IPS-NIHi11 (cell line): ENCODE data around the gene GPR55.

Experiments
- DNase-seq: peaks from one replicate; pipeline ENCODE4 v3.0.0; 2012; ENCODE audit warnings: mixed read lengths, low spot score

The GPR55 gene

DNA sequence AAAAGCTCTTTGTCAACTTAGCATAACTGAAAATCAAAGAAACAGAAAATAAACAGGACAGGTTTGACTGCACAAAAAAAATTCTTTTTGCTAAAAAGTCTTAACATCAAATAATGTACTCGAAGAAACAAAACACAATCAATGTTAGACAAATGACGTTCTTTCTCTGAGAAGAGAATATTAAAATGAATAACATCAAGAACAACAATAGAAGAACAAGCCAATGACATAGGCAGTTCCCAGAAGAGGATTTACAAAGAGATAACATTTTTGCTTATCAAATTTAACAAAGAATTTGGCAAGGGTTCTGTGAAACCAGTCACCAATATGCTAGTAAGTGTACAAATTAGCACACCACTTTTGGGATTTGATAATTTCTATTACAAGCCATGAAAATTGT, 5.8 kb downstream of the GPR55 start:
- DNase-seq, result no peak

DNA sequence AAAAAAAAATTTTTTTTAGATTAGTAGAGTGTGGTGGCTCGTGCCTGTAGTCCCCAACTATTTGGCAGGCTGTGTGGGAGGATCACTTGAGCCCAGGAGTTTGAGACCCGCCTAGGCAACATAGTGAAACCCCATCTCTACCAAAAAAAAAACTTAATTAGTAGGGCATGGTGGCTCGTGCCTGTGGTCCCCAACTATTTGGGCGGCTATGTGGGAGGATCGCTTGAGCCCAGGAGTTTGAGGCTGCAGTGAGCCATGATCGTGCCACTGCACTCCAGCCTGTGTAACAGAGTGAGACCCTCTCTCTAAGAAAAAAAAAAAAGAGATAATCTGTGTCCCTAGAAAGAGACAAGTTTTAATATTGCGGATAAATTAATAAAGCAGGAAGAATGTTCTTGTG, 8.8 kb downstream of the GPR55 start:
- no peak for DNase-seq

DNA sequence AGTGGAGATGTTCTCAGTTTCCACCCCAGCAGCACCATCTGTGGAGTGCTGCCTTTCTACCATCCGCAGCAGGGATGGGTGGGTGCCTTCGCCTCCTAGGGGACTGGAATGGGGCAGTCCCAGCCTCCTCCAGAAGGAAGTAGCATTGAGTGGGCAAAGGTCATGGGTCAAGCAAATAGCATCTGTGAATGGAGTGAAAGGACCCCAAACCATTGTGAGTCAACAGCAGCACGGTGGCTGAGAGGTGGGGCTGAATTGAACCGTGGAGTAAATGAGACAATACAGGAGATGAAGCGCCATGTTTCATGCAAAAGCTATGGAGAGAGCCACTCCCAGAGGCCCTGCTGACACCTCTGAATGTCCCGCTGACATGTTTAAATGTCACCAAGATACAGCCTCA, 9.7 kb downstream of the GPR55 start:
- DNase-seq, result no peak

DNA sequence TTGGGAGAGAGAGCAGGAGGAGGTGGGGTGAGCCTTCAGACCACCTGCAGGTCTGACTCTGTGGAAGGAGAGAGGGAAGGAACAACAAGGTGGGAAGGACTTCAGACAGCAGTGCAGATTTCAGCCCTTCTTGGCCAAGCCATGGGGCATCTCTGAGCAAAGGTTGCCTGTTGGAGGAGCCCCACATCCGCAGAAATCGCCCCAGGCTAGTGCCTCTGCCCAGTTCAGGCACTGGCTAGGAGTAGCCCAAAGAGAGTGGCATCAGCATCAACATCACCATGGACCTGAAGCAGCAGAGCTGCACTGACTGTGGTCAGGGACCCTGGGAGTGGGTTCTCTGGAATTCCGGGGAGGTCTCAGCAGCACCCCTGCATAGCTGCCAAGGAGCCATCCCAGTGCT, 10.2 kb downstream of the GPR55 start:
- no peak for DNase-seq

DNA sequence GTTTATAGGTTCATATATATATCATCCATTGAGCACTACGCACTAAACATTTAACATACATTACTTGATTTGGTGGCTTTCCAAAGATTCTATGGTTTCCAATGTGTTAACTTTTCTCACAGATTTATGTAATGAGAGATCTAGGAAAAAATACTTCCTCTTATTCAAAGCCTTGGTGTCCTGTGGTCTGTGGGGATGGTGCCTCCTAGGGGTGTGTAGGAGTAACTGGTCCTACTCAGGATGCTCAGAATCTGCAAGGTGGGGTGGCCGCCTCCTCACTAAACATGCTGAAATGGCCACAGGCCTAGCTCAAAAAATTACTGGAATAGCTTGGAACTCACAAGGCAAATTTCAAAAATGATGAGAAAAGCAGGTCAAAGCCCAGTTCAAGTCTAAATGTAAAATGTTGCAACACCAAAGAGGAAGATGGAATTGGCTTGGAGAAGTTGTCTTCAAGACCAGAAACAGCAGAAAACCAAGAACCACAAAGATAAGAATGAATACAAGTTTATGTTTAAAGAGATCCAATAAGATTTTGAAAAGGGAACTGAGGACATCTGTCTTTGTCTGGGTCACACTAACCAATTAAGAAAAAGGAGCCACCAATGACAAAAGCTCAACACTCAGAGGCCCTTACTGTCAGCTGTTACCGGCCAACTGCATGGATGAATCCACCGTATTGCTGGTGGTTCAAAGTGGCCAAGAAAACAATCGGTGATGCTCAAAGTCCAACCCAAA, 11.5 kb downstream of the GPR55 start:
- peak; percentile 69 for DNase-seq

DNA sequence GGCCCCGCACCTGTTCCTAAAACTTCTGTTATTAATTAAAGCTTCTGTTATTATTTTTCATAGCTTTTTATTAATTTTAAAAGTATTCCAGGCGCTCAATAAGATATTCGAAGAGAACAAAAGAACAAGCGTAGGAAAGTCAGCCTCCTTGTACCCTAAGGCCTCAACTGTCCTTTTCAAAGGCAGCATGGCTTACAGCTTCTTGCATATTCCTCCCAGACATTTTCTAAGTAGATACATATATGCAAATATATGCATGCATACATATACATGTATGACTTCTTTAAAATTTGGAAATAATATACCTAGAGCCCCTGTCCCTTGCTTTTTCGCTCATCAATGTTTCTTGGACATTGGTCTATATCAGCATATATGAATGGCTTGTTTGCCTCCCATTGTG, 12.3 kb downstream of the GPR55 start:
- DNase-seq, result no peak

DNA sequence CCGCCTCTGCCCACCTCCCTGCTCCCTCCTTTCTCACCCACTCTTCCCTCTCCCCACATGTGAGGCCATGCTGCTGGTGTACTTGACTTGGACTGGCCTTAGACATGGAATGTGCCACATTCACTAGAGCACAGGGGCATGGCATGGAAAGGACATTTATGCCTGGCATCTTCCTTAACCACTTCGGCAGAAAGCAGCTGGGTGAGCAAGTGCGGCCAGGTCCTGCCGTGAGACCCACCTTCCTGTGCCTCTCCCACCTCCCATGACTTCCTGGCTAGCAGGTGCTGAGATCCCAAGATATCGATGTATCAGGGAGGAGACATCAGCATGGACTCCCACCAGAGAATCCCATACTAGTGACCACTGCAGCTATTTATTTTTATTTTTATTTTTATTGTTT, 13.0 kb downstream of the GPR55 start:
- DNase-seq, result no peak

DNA sequence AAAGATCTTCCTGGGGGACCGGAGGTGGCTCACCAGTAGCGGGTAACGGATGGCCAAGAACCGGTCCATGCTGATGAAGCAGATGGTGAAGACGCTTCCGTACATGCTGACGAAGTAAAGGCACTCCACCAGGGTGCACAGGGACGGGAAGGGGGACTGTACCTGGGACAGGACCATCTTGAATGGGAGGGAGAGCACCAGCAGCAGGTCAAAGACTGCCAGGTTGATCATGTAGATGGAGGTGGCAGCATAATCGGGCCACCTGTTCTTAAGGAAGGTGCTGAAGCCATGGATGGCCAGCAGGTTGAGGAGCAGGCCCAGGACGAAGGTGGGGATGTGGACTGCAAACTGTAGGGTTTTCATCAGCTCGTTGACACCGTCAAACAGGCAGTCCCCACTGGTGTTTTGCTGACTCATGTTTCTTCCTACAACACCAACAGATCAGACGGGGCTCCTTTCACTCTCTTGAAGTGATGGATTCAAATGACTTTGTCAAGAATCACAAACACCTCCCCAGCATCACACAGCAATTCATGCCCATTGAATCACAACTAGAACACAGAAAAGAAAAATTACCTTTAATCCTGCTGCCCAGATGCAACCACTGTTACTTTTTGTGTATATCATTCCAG, 14.4 kb downstream of the GPR55 start:
- DNase-seq, result no peak

DNA sequence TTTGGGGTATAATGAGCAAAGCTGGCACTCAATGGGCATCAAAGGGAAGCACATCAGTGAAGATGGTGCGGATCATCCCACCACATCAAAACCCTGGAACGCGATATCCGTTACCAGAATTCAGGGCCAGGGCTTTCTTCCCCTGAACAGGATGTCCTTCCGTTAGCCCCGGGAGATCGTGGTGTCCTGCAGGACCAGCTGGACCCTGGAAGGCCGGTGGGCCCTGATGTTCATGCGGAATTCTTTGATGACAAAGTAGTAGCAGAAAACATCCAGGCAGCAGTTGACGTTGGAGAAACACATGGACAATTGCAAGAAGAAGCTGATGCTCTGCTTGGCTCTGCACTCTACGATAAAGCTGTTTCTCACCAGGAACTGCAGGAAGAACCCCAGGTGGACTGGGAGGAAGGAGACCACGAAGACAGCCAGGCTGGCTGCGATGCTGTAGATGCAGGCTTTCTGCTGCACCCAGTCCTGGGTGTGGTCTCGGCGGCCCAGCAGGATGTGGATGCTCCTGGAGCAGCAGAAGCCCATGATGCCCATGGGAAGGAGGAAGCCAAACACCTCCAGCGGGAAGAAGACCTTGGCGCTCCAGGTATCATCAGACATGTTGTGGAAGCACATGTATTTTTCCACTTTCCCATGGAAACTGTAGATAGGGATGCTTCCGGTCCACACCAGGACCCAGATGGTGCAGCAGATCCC, 15.0 kb downstream of the GPR55 start:
- DNase-seq, result no peak

DNA sequence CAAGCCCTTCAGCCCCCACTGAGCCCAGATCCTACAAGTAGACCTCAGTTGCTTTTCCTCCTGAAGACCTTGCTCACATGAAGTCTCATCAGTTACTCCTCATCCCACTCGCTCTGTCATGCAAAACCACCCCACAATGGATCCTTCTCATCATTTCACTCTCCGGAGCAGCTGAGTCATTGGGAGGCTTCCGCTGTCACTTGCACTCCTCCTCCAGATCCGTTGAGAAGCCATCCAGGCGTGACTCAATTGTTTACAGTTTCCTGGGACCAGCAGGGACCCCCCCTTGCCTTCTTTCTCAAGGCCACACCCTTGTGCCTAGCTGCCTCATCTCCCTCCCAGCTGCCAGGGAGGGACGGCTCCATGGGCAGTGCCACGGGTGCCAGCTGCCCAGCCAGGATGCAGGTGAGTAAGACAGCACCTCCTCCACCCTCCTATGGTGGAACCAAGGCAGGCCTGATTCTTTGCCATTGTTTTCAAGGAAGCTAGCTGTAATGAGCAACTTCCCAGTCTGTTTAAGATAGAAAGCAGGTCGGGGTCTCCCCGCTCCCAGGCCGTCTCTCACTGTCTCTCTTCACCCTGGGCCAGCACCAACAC, 16.3 kb downstream of the GPR55 start:
- DNase-seq, result no peak

DNA sequence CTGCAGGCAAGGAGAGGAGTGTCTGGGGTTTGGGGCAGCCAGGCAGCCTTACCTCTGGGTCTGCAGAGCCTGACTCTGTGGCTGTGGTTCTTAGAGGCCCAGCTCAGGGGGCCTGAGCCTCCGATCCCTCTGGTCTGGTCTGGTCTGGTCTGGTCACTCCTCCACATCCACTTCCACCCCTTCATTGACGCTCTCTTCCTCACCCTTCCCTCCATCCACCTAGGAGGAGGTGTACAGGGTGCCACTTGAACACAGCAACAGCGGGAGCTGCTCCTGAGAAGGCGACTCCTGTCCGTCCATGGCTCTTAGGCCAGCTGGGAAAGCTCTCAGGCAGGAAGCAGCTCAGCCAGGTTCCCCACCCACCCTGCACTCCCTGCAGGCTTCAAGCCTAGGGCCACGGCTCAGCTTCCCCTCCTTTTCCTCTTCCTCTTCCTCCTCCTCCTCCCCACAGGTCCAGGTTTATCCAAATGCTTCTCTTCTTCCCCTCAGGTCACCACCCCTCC, 16.9 kb downstream of the GPR55 start:
- no peak for DNase-seq

DNA sequence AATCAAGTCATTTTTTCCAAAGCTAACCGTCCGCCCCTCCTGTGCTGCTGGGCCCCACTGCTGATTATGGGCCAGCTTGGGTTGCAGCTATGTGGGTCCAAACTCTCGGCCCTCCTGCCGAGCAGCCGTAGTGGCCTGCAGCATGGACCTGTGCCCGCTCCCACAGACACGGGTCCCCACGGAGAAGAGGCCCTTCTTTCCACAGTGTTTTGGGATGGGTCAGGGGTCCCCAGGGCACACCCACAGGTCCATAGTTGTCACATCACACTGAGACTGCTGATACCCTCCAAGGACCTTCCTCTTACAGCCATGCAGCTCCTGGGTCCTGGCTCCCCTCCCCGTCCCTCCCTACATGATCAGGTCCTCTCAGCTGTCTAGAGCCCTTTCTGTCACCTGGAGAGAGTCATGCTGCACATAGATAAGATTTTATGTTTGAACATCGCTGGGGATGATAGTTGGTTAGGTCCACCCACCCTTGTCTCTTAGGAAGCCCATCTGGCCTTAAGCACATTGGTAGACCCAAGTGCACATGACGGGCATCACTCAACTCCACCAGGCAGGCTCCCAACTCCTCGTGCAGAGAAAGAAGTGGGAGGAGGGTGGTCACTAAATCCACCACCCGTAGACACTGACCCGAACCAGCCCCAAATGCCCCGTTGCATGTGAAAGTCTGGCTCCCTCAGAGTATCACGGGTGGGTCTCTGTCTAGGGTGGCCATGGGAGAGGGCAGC, 17.5 kb downstream of the GPR55 start:
- no peak for DNase-seq

DNA sequence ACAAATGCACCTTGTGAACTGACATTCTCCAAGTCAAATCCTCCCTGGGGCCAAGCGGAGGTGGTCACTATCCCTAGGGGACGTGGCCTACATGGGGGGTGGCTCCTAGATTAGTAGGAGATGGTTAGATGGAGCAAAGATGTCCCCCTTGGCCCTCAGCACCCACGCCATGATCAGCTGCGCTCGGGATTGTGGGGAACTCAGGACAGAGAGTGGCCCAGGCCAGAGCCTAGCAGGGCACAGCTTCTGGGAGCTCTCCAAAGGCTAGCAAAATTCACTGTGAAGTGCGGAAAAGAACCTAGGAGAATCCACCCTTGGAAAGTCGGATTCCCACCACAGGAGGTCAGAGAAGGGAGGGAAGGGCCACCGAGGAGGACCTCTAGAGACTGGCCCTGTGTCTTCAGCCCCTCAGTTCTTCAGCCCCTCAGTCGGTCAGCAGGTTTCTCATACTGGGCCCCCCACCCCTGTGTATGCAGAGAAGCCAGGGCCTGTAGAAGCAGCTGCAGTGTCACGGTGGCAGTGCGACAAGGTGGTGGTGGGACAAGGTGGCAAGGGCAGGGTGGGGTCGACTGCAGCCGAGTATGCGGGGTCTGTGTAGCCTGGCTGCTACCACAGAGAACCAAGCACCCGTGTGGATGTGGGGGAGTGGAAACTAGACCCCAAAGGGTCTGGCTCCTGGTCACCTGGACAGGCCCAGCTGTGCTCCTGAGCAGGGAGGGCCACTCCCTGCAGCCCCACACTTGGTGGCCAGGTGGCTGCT, 18.4 kb downstream of the GPR55 start:
- DNase-seq, result no peak

DNA sequence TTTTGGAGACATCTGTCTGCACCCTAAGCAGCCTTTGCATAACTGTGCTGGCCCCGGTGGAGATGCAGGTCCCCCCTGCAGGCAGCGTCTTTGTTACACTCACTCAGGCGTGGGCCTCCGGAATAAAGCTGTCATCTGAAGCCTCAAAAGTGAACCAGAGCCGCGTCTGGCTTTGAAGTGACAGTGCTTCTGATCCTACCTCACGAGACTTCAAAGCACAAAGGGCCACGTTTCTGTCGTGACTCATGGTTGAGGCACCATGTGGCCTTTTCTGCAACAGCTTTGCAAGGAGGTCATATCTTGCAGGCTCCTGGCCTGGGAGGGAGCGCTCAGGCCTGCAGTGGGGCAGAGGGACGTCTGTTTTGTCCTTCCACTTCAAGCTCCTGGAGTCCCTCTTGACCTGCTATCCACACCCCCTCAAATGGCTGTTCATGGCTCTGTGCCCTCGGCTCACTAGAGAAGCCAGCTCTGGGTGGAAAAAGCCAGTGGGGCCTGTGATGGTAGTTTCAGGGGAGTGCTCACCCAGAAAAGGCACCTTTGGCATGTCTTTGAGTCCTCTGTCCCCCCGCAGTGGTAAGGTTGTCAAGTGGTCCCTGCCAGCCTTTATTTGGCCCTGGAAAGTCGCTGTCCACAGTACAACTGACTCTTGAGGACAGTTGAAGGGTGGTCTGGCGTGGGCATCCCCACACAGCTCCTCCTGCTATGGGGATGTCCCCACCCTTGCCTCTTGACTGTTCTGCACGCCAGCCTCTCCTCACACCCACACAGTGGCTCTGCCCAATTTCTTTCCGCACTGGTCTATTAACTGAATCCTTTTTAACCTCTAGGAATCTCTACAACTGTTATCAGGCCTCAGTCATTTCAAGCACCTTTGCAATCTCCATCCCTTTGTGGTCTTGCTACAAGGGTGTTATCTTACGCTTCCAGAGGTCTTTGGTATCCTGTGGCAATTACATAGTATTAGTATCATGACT, 19.3 kb downstream of the GPR55 start:
- no peak for DNase-seq

DNA sequence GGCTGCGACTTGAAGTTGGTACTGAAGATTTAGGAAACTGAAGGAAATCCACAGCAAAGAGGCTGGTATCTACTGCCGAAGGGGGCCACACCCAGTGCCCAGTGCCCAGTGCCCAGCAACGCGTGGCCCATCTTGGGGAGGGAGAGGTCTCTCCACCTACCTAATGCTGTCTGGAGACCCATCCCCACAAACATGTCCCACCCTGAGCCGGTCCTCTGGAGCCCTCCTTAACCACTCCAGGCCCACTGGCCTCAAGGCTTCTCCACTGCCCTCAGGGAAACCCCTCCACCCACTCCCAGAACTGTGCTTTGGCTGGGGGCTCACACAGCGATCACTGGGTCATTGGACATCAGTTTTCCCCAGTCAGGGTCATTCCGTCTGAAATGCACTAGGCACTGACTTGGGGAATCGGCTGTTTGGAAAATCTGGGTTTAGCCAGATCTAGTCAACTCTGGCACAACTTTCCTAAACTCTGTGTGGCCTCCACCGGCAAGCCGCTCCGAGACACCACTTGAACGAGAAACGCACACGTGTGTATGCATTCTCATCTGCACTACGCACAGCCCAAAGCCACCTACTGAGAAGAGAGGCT, 20.1 kb downstream of the GPR55 start:
- no peak for DNase-seq

DNA sequence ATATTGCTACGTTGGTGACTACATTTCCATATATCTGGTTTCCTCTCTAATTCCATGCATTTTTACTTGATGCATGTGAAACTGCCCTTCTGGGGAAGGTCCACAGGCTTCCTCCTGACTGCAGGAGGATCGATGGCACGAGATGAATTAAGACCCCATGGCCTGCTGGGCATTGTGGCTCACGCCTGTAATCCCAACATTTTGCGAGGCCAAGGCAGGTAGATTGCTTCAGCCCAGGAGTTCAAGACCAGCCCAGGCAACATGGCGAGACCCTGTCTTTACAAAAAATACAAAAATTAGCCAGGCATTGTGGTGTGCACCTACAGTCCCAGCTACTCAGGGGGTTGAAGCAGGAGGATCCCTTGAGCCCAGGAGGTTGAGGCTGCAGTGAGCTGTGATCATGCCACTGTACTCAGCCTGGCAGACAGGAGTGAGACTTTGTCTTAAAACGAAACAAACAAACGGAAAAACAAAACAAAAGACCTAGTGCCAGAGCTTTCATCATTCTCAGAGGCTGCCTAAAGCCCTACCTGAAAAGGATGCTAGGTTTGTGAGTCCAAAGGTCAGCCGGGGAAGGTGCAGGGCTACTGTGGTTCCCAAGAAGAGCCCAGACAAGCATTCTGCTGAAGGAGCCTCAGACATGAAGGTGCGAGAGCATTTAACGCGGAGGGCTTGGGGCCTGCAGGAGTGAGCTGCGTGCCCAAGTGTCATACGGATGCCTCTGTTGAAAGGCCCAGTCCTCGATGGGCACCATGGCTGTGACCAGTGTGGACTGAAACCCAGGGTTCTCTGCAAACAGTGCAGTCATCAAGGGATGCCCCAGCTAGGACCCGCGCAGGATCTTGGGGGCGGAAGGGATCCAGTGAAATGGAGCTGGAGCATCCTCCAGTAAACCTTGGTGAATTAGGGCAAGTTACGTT, 21.6 kb downstream of the GPR55 start:
- no peak for DNase-seq

DNA sequence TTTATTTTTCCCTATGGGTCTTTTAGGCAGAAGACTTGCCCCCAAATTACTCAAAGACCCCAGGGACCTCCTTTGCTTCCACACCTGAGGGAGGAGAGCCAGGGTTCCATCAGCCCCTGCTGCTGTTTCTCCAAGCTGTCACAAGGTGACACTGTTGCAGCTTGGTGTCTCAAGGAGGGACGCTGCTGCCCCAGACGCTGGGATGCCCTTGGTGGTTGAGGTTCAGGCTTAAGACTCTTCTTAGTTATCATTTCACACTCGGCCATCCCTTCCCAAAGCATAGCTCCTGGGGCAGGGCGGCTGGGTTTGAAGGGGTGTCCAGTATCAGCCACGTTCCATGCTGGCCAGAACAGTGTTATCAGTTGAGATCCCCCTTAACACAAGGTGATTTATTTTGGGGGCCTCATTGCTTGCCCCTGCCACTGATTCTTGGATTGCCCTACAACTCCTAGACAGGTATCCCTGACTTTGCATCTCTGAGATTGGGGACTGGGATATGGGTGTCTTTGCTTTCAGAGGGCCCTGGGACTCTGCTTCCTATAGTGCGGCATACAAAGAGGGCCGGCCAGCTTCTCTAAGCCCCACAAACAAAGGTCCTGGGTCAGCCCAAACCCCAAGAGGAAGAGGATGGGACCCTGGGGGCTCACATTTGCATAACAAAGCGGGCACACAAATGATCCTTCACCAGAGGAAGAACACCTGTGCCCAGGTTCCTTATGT, 22.7 kb downstream of the GPR55 start:
- DNase-seq, result peak; percentile 82

DNA sequence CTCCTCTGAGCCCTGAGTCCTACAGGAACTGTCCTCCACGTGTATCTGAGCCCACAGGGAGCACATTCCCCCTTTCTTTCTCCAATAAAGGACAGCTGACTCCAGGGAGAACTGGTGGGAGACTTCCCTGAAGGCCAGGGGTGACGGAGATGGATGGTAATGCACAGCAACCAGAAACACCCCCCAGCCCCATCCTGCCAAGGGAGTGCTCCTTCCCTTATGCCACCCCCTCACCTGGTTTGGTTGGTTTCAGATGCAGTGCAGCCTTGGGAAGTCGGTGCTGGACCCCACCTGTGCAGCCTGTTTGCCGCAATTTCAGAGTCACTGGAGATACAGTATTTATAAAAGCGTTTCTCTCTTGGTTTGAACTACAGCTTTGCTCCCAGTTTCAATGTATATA, 24.0 kb downstream of the GPR55 start:
- no peak for DNase-seq
